T47D (cell line): Measurements from ENCODE around the gene DTWD2.

Source experiments
- DNase-seq, 2 experiments: peaks; one replicate each; pipeline versions ENCODE4 v3.0.0 to v3.0.0-alpha.2; 2011 to 2012; ENCODE audit warnings: low read depth in 1 of 2, low spot score in 1 of 2
- JUND ChIP-seq: IDR thresholded peaks from 2 replicates; pipeline ENCODE4 v1.6.1; 2012; ENCODE audit warnings: low read depth
- in situ Hi-C: cut with HindIII; loops from 2 replicates; pipeline ENCODE4 v1.10.0; 2016; ENCODE audit warnings: low sequenced_read_pairs, low pct_unique_long_range_greater_than_20kb

DTWD2 gene

GRCh38 chr5:118987988-118988865 is at the start of gene DTWD2:
TSS of gene DTWD2 (minus strand) at chr5:118988547. CDS start at chr5:118988511, 36 bp downstream.
- DNase-seq: peak; percentile 95 to 98
- in situ Hi-C loops: no loop called here
- TF ChIP-seq JUND: no peak

- peak in 1 of 2 experiments; percentile 8 for DNase-seq
- TF ChIP-seq JUND: no peak
- in situ Hi-C loops: no loop called here
Observed at GRCh38 chr5:119037496-119038215, 49.3 kb upstream of the DTWD2 start.

DNA sequence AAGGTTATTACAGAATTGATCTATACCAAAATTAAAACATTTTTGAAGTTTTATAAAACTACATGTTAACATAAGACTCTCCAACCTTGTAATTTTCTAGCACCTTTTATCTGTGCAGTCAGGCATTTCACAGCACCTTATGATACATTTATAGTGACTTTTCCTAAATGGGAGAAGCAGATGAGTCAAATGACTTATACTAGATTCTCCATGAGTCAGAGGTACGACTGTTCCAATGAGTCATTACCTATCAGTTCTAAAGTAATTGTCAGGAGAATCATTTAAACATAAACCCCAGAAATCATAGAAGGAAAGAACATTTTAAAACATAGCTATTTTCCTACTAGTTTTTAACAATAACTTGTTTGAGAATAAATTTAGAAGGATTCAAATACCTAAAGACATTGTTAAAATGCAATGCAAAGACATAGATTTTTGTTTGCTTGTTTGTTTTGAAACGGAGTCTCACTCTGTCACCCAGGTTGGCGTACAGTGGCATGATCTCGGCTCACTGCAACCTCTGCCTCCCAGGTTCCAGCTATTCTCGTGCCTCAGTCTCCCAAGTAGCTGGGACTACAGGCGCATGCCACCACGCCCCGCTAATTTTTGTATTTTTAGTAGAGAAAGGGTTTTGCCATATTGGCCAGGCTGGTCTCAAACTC is 47.9 kb upstream of the DTWD2 start:
- in situ Hi-C loops: no loop called here
- no peak for DNase-seq
- TF ChIP-seq JUND: no peak

- no peak for TF ChIP-seq JUND
- in situ Hi-C loops: no loop called here
- no peak for DNase-seq
Observed at GRCh38 chr5:119033135-119033534, 44.8 kb upstream of the DTWD2 start.

GRCh38 chr5:119032656-119033055 is 44.3 kb upstream of the DTWD2 start:
- in situ Hi-C loops: no loop called here
- DNase-seq: no peak
- TF ChIP-seq JUND: no peak

DNA sequence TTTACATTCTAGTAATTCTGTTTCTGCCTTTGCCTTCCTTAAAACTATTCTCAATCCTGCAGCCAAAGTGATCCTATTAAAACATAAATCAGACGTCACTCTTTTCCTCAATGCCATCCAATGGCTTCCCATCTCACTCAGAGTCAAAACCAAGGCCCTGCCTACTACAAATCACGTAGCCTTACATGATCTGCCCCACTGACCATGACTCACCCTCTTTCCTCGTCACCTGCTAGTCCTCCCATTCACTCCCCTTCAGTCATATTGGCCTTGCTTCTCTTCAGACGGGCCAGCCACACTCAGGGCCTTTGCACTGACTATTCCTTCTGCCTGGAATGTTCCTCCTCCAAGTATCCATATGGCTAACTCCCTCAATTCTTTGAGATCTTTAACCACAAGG is 43.6 kb upstream of the DTWD2 start:
- TF ChIP-seq JUND: no peak
- in situ Hi-C loops: no loop called here
- no peak for DNase-seq

DNA sequence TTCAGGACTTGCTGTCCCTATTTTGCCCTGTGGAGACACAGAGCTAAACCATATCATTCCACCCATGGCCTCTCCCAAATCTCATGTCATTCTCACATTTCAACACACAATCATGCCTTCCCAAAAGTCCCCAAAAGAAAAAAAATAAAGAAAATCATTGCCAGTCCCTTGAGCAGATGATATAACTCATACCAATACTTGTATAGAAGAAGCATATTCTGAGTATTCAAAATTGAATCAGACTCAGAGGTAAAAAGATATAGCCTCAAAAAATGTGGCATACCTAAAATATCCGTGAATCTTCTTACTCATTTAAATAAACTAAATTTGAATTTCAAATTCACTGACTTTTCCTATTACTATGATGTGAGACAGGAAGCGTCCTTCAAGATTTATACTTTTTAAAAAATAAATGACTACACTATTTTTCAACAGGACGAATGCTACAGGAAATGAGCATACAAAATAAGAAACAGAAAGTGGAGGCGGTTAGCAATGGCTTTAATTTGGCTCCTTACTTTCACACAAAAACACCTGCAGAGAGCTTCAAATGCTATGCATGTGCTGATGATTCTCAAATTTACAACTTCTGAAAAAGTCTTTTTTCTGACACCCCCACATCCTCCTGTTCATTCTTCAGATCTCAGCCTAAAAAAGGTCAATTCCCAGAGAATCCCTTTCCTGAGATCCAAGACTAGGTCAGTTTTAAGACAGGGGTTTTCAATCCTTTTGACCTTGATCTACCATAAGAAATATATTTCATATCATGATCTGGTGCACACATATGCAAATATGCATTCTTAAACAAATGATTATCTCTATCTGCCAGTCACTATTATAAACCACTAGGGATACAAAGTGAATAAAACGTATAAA is 42.9 kb upstream of the DTWD2 start:
- DNase-seq: no peak
- TF ChIP-seq JUND: no peak
- in situ Hi-C loops: no loop called here

DNA sequence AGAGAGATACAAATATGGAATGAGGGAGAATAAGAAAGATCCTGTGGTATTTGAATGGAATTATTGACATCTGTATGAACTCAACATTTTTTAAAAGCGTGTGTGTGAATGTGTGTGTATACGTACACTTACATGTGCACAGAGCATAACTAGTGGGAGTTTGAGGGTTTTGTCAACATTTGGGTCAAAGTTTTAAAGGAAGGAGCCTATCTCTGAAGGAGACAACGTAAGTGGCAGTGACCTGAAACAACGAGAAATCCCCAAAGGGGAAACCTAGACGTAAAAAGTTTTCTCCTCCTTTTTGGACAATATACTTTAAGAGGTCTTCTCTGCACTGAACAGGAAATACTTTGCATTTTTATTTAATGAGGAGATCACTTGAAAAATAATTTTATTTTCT is 40.2 kb upstream of the DTWD2 start:
- in situ Hi-C loops: no loop called here
- no peak for DNase-seq
- no peak for TF ChIP-seq JUND

GRCh38 chr5:119022773-119023172 is 34.4 kb upstream of the DTWD2 start:
- in situ Hi-C loops: no loop called here
- TF ChIP-seq JUND: no peak
- no peak for DNase-seq

- in situ Hi-C loops: no loop called here
- peak; percentile 27 to 58 for DNase-seq
- no peak for TF ChIP-seq JUND
Observed at GRCh38 chr5:119022017-119022745, 33.8 kb upstream of the DTWD2 start.

- in situ Hi-C loops: no loop called here
Observed at GRCh38 chr5:119021149-119021732, 32.9 kb upstream of the DTWD2 start.

More at GRCh38 chr5:119021149-119021732, 32.9 kb upstream of the DTWD2 start:
- DNase-seq: peak in 1 of 2 experiments; percentile 13
- no peak for TF ChIP-seq JUND
